Camera-type eye (tissue), 1 donor: ENCODE data around the gene PLB1. TPM values are rescaled to one million over a fixed set of nuclear protein-coding genes. Genes with fewer than 3 reads are reported as not detected.

Experiments used
- total RNA-seq: library from RNA; depleted of rRNA; stranded (reverse); fragments of >200 nt; gene quantifications from one replicate; pipeline ENCODE4 v1.2.3, GENCODE V29; 2014

The PLB1 gene, protein sequence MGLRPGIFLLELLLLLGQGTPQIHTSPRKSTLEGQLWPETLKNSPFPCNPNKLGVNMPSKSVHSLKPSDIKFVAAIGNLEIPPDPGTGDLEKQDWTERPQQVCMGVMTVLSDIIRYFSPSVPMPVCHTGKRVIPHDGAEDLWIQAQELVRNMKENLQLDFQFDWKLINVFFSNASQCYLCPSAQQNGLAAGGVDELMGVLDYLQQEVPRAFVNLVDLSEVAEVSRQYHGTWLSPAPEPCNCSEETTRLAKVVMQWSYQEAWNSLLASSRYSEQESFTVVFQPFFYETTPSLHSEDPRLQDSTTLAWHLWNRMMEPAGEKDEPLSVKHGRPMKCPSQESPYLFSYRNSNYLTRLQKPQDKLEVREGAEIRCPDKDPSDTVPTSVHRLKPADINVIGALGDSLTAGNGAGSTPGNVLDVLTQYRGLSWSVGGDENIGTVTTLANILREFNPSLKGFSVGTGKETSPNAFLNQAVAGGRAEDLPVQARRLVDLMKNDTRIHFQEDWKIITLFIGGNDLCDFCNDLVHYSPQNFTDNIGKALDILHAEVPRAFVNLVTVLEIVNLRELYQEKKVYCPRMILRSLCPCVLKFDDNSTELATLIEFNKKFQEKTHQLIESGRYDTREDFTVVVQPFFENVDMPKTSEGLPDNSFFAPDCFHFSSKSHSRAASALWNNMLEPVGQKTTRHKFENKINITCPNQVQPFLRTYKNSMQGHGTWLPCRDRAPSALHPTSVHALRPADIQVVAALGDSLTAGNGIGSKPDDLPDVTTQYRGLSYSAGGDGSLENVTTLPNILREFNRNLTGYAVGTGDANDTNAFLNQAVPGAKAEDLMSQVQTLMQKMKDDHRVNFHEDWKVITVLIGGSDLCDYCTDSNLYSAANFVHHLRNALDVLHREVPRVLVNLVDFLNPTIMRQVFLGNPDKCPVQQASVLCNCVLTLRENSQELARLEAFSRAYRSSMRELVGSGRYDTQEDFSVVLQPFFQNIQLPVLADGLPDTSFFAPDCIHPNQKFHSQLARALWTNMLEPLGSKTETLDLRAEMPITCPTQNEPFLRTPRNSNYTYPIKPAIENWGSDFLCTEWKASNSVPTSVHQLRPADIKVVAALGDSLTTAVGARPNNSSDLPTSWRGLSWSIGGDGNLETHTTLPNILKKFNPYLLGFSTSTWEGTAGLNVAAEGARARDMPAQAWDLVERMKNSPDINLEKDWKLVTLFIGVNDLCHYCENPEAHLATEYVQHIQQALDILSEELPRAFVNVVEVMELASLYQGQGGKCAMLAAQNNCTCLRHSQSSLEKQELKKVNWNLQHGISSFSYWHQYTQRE (N-terminal part only)
- 4.1 TPM for total RNA-seq

DNA sequence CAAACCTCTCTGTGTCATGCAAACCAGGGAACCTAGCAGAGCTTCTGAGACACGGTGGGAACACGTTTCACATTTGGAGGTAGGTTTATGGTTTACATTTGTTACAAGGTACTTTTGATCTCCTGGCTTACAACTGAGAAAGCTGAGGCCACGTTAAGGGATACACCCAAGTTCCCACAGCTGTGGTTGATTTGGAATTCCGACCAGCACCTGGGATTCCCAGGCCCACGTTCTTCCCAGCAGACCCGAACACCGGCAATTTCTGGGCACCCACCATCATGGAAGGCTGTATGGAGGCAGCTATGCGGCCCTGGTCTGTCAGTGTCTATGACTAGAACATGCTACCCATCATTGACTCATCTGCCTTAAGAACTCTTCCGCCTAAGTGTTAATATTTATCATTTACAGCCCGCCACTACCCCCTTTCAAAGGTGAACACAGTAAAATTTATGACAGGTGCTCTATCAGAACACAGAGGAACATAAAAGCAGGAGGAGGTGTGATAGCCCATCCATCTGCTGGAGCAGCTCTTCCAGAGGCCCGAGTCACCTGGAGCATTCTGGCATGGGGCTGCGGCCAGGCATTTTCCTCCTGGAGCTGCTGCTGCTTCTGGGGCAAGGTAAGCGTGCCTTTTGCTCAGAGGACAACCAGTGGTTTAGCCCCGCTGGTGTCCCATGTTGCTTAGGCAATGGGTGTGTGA, at the start of gene PLB1:
Gene PLB1 (plus strand): TSS at position 510 of the 700 bp plus-strand sequence. CDS start 55 bp downstream, at position 565.

Other genes starting within 250 kb of the PLB1 start
- 35.8 TPM for gene FOSL2, start 103.2 kb upstream of the PLB1 start, total RNA-seq